Panc1 (cell line): ENCODE data around the gene MLN.

Experiments
- CTCF ChIP-seq: fragments of 450-650 bp; IDR thresholded peaks from 2 replicates; pipeline ENCODE4 v1.5.1; 2017; ENCODE audit warnings: mild to moderate bottlenecking
- POLR2AphosphoS5 ChIP-seq: IDR thresholded peaks from 2 replicates; pipeline ENCODE4 v1.6.1; 2012; ENCODE audit warnings: mild to moderate bottlenecking, low read depth, low read length, moderate library complexity
- SIN3A ChIP-seq: IDR thresholded peaks from 2 replicates; pipeline ENCODE4 v1.6.1; 2012; ENCODE audit warnings: low read depth, mild to moderate bottlenecking, low read length, moderate library complexity, borderline replicate concordance; ENCODE audit not compliant: insufficient read depth
- TCF7L2 ChIP-seq: IDR thresholded peaks from 2 replicates; pipeline ENCODE4 v1.6.1; 2011; ENCODE audit warnings: mild to moderate bottlenecking, low read depth, low read length, inconsistent platforms
- TF ChIP-seq, protein P1 (sequence below), 2 experiments: IDR thresholded peaks; 2 replicates each; pipeline ENCODE4 v1.6.1; 2011 to 2012; ENCODE audit warnings: low read depth in 2 of 2, control low read depth in 1 of 2, low read length in 1 of 2, mild to moderate bottlenecking in 1 of 2, moderate library complexity in 1 of 2; ENCODE audit not compliant: insufficient read depth in 1 of 2

DNA sequence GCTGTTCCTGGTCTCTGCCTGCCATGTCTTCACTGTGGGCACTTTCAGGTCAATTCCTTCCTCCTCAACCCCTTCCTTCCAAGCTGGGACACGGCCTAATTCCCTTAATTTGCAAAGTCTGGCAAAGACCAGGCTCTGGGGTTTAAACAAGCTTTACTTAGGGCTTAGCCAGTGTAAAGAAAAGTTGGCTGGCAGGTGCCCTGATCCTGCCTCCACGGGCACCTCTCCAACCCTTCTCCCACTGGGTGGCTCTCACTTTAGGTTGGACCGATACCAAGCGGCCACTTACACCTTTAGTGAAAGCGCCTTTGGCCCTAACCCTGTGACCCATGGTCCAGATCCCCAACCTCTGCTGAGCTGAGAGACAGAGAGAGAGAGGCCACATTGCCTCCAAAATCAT is 13.7 kb upstream of the MLN start:
- no peak for TF ChIP-seq CTCF
- TF ChIP-seq, protein P1, sequence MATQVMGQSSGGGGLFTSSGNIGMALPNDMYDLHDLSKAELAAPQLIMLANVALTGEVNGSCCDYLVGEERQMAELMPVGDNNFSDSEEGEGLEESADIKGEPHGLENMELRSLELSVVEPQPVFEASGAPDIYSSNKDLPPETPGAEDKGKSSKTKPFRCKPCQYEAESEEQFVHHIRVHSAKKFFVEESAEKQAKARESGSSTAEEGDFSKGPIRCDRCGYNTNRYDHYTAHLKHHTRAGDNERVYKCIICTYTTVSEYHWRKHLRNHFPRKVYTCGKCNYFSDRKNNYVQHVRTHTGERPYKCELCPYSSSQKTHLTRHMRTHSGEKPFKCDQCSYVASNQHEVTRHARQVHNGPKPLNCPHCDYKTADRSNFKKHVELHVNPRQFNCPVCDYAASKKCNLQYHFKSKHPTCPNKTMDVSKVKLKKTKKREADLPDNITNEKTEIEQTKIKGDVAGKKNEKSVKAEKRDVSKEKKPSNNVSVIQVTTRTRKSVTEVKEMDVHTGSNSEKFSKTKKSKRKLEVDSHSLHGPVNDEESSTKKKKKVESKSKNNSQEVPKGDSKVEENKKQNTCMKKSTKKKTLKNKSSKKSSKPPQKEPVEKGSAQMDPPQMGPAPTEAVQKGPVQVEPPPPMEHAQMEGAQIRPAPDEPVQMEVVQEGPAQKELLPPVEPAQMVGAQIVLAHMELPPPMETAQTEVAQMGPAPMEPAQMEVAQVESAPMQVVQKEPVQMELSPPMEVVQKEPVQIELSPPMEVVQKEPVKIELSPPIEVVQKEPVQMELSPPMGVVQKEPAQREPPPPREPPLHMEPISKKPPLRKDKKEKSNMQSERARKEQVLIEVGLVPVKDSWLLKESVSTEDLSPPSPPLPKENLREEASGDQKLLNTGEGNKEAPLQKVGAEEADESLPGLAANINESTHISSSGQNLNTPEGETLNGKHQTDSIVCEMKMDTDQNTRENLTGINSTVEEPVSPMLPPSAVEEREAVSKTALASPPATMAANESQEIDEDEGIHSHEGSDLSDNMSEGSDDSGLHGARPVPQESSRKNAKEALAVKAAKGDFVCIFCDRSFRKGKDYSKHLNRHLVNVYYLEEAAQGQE (IDR thresholded peaks at IDR 0.05; ENCODE audit: insufficient read depth in 1 of 2, low read depth in 2 of 2, low read length in 1 of 2): no peak
- no peak for TF ChIP-seq POLR2AphosphoS5
- TF ChIP-seq SIN3A: no peak
- TF ChIP-seq TCF7L2: no peak
